Lower leg skin (tissue), 4 donors: ENCODE measurements around the gene ZNF311. TPM values are rescaled to one million over a fixed set of nuclear protein-coding genes. Genes with fewer than 3 reads are reported as not detected.

Experiments
- DNase-seq, 2 donors: peaks; one replicate each; pipeline ENCODE4 v3.0.0-alpha.2; 2019; ENCODE audit warnings: low spot score in 2 of 2
- H3K4me3 ChIP-seq: fragments of 200-600 bp; sonication (generic); 2 replicates; pipeline ENCODE4 v1.5.1; 2017; ENCODE audit warnings: mild to moderate bottlenecking, low read depth; ENCODE audit not compliant: poor library complexity, severe bottlenecking
- CTCF ChIP-seq, 3 donors: fragments of 450-650 bp; IDR thresholded peaks; one replicate each; pipeline ENCODE4 v1.5.1; 2016; ENCODE audit warnings: antibody characterized with exemption in 3 of 3, mild to moderate bottlenecking in 3 of 3, moderate library complexity in 2 of 3
- POLR2A ChIP-seq, 2 donors: fragments of 450-650 bp; IDR thresholded peaks; one replicate each; pipeline ENCODE4 v1.6.1; 2016 to 2017; ENCODE audit warnings: antibody characterized with exemption in 2 of 2, mild to moderate bottlenecking in 1 of 2, moderate library complexity in 1 of 2
- WGBS, 2 donors: methylation state at CpG; one replicate each; pipeline ENCODE4 v1.1.5; 2018; 5-methylcytosine and 5-hydroxymethylcytosine counted together
- intact Hi-C: fragments of 100-400 bp; cut with DNase I; formaldehyde crosslinking; loops from one replicate; pipeline ENCODE4 v1.15.0; 2023; ENCODE audit warnings: low total_unique reads
- total RNA-seq, 4 donors: library from RNA; depleted of rRNA; stranded (reverse); fragments of >200 nt; gene quantifications; one replicate each; pipeline ENCODE4 v1.1.0, GENCODE V29; 2016

ZNF311 gene
- total RNA-seq, 4 donors from 2014 or later, result 0.69 to 1.4 (median 1.1) TPM; not detected in 1

- 87 to 92% methylated on average over 3 of the region's 3 CpGs for WGBS, 2 donors
- DNase-seq, result no peak
- H3K4me3 ChIP-seq, result no peak overlapping the region
- intact Hi-C loops, result no loop called here
- TF ChIP-seq CTCF (IDR thresholded peaks at IDR 0.05) (no peak), POLR2A (IDR thresholded peaks at IDR 0.05) (no peak)
These were observed 59.8 kb downstream of the ZNF311 start for GRCh38 chr6:28945349-28945748.

Other genes with a start within 250 kb of the ZNF311 start
- gene TRIM27, start 81.3 kb downstream of the ZNF311 start, total RNA-seq, result 10 to 100 TPM; 32.2 to 38.9 (median 35.6) TPM
- gene OR2W1, start 39.9 kb upstream of the ZNF311 start, total RNA-seq, result not detected
- gene OR2B3, start 82.0 kb upstream of the ZNF311 start, total RNA-seq, result not detected
- not detected for gene OR2J1, start 94.2 kb upstream of the ZNF311 start, total RNA-seq
- gene OR2J3, start 102.7 kb upstream of the ZNF311 start, total RNA-seq, result not detected
- gene OR2J2, start 165.6 kb upstream of the ZNF311 start, total RNA-seq, result not detected